HCT116 (cell line): ENCODE results near the gene MLLT11. TPM values are rescaled to one million over a fixed set of nuclear protein-coding genes. Genes with fewer than 3 reads are reported as not detected.

Experiments
- ATAC-seq: fragments of 200-7000 bp; cut with Tn5 transposase; 2 replicates; pipeline ENCODE4 v1.9.1; 2020; ENCODE audit warnings: mild to moderate bottlenecking, moderate library complexity
- BruUV-seq: library from RNA; stranded (reverse); fragments of 400-500 nt; replicated peaks from 2 replicates; lab custom pipeline; 2021; lab: Mats Ljungman, UMichigan
- CTCF ChIA-PET: fragments of 300-600 bp; sonication (Branson Sonifier 250); formaldehyde crosslinking; loops from one replicate; lab custom pipeline; 2021; ENCODE audit warnings: antibody characterized with exemption; lab: Charles Lee
- POLR2A ChIA-PET: fragments of 300-600, 350-600 bp; sonication (Branson Sonifier 250); formaldehyde crosslinking; loops from one replicate; lab custom pipeline; 2021; ENCODE audit warnings: antibody characterized with exemption; lab: Charles Lee
- RAD21 ChIA-PET, 2 experiments: fragments of 300-600 bp; sonication (Branson Sonifier 250); formaldehyde crosslinking; loops; one replicate each; lab custom pipeline; 2023; ENCODE audit warnings: low total read pairs in 2 of 2; ENCODE audit not compliant: uncharacterized antibody in 2 of 2, unreplicated experiment in 2 of 2, low non-redundant PET in 1 of 2; lab: Charles Lee
- DNase-seq: peaks from one replicate; pipeline ENCODE4 v3.0.0-alpha.2; 2010; ENCODE audit warnings: low read depth, low spot score
- H2AFZ ChIP-seq: fragments of 200-600 bp; shearing (Covaris generic), sonication (generic); 2 replicates; pipeline ENCODE4 v1.6.1; 2017; ENCODE audit warnings: low read depth, mixed run types, mixed read lengths, antibody characterized with exemption, low read length; ENCODE audit not compliant: poor library complexity, severe bottlenecking
- H3K27ac ChIP-seq: 2 replicates; pipeline ENCODE4 v1.5.1; 2012; ENCODE audit warnings: low read depth, low read length
- H3K27me3 ChIP-seq: fragments of 200-600 bp; sonication (generic); 2 replicates; pipeline ENCODE4 v1.6.1; 2016; ENCODE audit warnings: mixed run types, low read length, mixed read lengths; ENCODE audit not compliant: insufficient read depth
- H3K36me3 ChIP-seq, 2 experiments: fragments of 200-500 bp in 1 of 2; fragments of 200-600 bp in 1 of 2; sonication (Bioruptor generic) in 1 of 2; sonication (generic) in 1 of 2; 2 replicates each; pipeline versions ENCODE4 v1.5.1 to v1.6.1; 2014 to 2016; ENCODE audit warnings: low read length in 2 of 2, inconsistent platforms in 1 of 2, mixed read lengths in 1 of 2, mixed run types in 1 of 2; ENCODE audit not compliant: insufficient read depth in 2 of 2, control insufficient read depth in 1 of 2
- H3K4me1 ChIP-seq, 2 experiments: fragments of 200-600 bp in 1 of 2; sonication (generic) in 1 of 2; 2 replicates each; pipeline versions ENCODE4 v1.5.1 to v1.6.1; 2012 to 2017; ENCODE audit warnings: low read length in 2 of 2, inconsistent platforms in 1 of 2, mild to moderate bottlenecking in 1 of 2, mixed read lengths in 1 of 2, mixed run types in 1 of 2, moderate library complexity in 1 of 2; ENCODE audit not compliant: insufficient read depth in 2 of 2, control insufficient read depth in 1 of 2
- H3K4me2 ChIP-seq: fragments of 200-600 bp; sonication (generic); 2 replicates; pipeline ENCODE4 v1.6.1; 2017; ENCODE audit warnings: mixed run types, low read length, mixed read lengths
- H3K4me3 ChIP-seq, 2 experiments: fragments of 200-600 bp in 1 of 2; sonication (generic) in 1 of 2; replicated peaks in 1 of 2; 2 replicates each; pipeline ENCODE4 v1.5.1; 2011 to 2016; ENCODE audit warnings: low read length in 2 of 2, control low read depth in 1 of 2, low read depth in 1 of 2, mild to moderate bottlenecking in 1 of 2, mixed read lengths in 1 of 2, mixed run types in 1 of 2
- H3K79me2 ChIP-seq: fragments of 200-600 bp; sonication (generic); 2 replicates; pipeline ENCODE4 v1.6.1; 2017; ENCODE audit warnings: mild to moderate bottlenecking, mixed run types, low read length, moderate library complexity, mixed read lengths; ENCODE audit not compliant: insufficient read depth
- H3K9ac ChIP-seq: fragments of 200-600 bp; sonication (generic); 2 replicates; pipeline ENCODE4 v1.6.1; 2016; ENCODE audit warnings: low read length, mixed read lengths
- H3K9me2 ChIP-seq: fragments of 200-600 bp; sonication (generic), shearing (Covaris generic); 2 replicates; pipeline ENCODE4 v1.6.1; 2017; ENCODE audit warnings: mixed run types, mild to moderate bottlenecking, moderate library complexity; ENCODE audit not compliant: insufficient read depth
- H3K9me3 ChIP-seq, 2 experiments: fragments of 200-500 bp in 1 of 2; fragments of 200-600 bp in 1 of 2; sonication (Bioruptor generic) in 1 of 2; sonication (generic) in 1 of 2; 2 replicates each; pipeline ENCODE4 v1.6.1; 2014 to 2017; ENCODE audit warnings: low read length in 2 of 2, mixed read lengths in 2 of 2, inconsistent platforms in 1 of 2, low read depth in 1 of 2, mild to moderate bottlenecking in 1 of 2, mixed run types in 1 of 2, moderate library complexity in 1 of 2; ENCODE audit not compliant: control insufficient read depth in 1 of 2, insufficient read depth in 1 of 2
- H4K20me1 ChIP-seq: fragments of 200-600 bp; sonication (generic), shearing (Covaris generic); 2 replicates; pipeline ENCODE4 v1.6.1; 2017; ENCODE audit warnings: mixed run types, mild to moderate bottlenecking, moderate library complexity; ENCODE audit not compliant: insufficient read depth
- ATF3 ChIP-seq: IDR thresholded peaks from 2 replicates; pipeline ENCODE4 v1.6.1; 2012
- CEBPB ChIP-seq: IDR thresholded peaks from 2 replicates; pipeline ENCODE4 v1.6.1; 2012; ENCODE audit warnings: low read depth
- EGR1 ChIP-seq: IDR thresholded peaks from 2 replicates; pipeline ENCODE4 v1.6.1; 2012; ENCODE audit warnings: low read depth
- FOSL1 ChIP-seq: IDR thresholded peaks from 2 replicates; pipeline ENCODE4 v1.6.1; 2012; ENCODE audit warnings: low read depth
- JUND ChIP-seq: IDR thresholded peaks from 2 replicates; pipeline ENCODE4 v1.6.1; 2012
- POLR2A ChIP-seq: IDR thresholded peaks from 2 replicates; pipeline ENCODE4 v1.7.0; 2011; ENCODE audit warnings: borderline replicate concordance; ENCODE audit not compliant: insufficient read depth, insufficient read length; ENCODE audit errors: extremely low read depth
- POLR2AphosphoS5 ChIP-seq: IDR thresholded peaks from 2 replicates; pipeline ENCODE4 v1.6.1; 2011; ENCODE audit warnings: mild to moderate bottlenecking, low read depth, low read length, moderate library complexity
- SRF ChIP-seq: IDR thresholded peaks from 2 replicates; pipeline ENCODE4 v1.6.1; 2012; ENCODE audit warnings: low read depth
- YY1 ChIP-seq: IDR thresholded peaks from 2 replicates; pipeline ENCODE4 v1.6.1; 2011; ENCODE audit warnings: low read length, low read depth, moderate library complexity, mild to moderate bottlenecking; ENCODE audit not compliant: insufficient replicate concordance; ENCODE audit errors: extremely low read depth
- ZFX ChIP-seq: fragments of 450-650 bp; IDR thresholded peaks from 2 replicates; pipeline ENCODE4 v1.6.1; 2017
- intact Hi-C: fragments of 100-400 bp; cut with micrococcal nuclease; formaldehyde crosslinking; loops from 2 replicates; pipeline ENCODE4 v1.10.0; 2022
- total RNA-seq: library from RNA; stranded (reverse); gene quantifications from one replicate; pipeline ENCODE4 v1.2.1, GENCODE V29; 2021; ENCODE audit not compliant: unreplicated experiment

The MLLT11 gene
- total RNA-seq, 1 experiment from 2014 or later = 0.17 TPM

- TF ChIP-seq ZFX = no peak
Measured at GRCh38 chr1:151098126-151098525, 37.9 kb downstream of the MLLT11 start (continued).

- Histone ChIP-seq H3K36me3 (no peaks in the 10 kb centered on the region), H3K27me3 (no peaks in the 10 kb centered on the region), H3K79me2 (no peaks in the 10 kb centered on the region), H3K9me3 (no peaks in the 10 kb centered on the region), H2AFZ (no peak overlapping the region), H3K9ac (no peak overlapping the region), H4K20me1 (no peaks in the 10 kb centered on the region), H3K27ac (no peak overlapping the region), H3K4me1 (peaks cover 15% of the 10 kb centered on the region in 2 experiments; a peak in 3 of 4 replicates), H3K9me2 (no peaks in the 10 kb centered on the region), H3K4me2 (no peak overlapping the region), H3K4me3 (no peak overlapping the region)
- DNase-seq (no peak), ATAC-seq (no peak)
- ChIA-PET RAD21 (no interaction called here), POLR2A (no interaction called here), CTCF (no interaction called here)
- TF ChIP-seq EGR1 (no peak), ZFX (no peak)
- BruUV-seq = no TSS peak
- intact Hi-C loops = no loop called here
Measured at GRCh38 chr1:151104630-151105029, 44.4 kb downstream of the MLLT11 start.

- no TSS peak for BruUV-seq
- H3K9me2 ChIP-seq = no peaks in the 10 kb centered on the region
- RAD21 ChIA-PET = no interaction called here
- H3K79me2 ChIP-seq = no peaks in the 10 kb centered on the region
- TF ChIP-seq EGR1 = no peak
- no peak for TF ChIP-seq YY1
- no peak for TF ChIP-seq JUND
- TF ChIP-seq ATF3 = no peak
- no peak for TF ChIP-seq CEBPB
- TF ChIP-seq FOSL1 = no peak
- TF ChIP-seq POLR2A = no peak
- TF ChIP-seq SRF = no peak
- TF ChIP-seq POLR2AphosphoS5 = no peak
- H3K4me3 ChIP-seq = no peak overlapping the region
- no peak overlapping the region for H3K9ac ChIP-seq
- peaks cover 15% of the 10 kb centered on the region in 2 experiments; a peak in 3 of 4 replicates for H3K4me1 ChIP-seq
- ATAC-seq = no peak
- peak overlapping the region; percentile 11; the same call in 1 of the 2 replicates for H3K4me2 ChIP-seq
- POLR2A ChIA-PET = interaction anchor here (0.7 kb wide), 1 partner anchor 42 kb away, joined by 3 read pairs; no protein-coding TSS in a partner anchor
- no peak overlapping the region for H2AFZ ChIP-seq
- H3K9me3 ChIP-seq = no peaks in the 10 kb centered on the region
- H3K27me3 ChIP-seq = no peaks in the 10 kb centered on the region
- no peaks in the 10 kb centered on the region for H3K36me3 ChIP-seq
- intact Hi-C loops = no loop called here
- DNase-seq = no peak
- CTCF ChIA-PET = no interaction called here
- H4K20me1 ChIP-seq = no peaks in the 10 kb centered on the region
- no peak overlapping the region for H3K27ac ChIP-seq
Measured at GRCh38 chr1:151106894-151107293, 46.7 kb downstream of the MLLT11 start.
